NCI-H82 treated with DMSO at 0.1 percent for 48 hours (cell line): Measurements from ENCODE around the gene GREB1L.

Source experiments
- DNase-seq: peaks from one replicate; lab custom pipeline; 2025; ENCODE audit not compliant: unreplicated experiment; lab: John Stamatoyannopoulos, UW

The GREB1L gene

GRCh38 chr18:21557607-21558253 lies 315.7 kb downstream of the GREB1L start:
- no peak for DNase-seq

GRCh38 chr18:21559195-21559594 lies 317.2 kb downstream of the GREB1L start:
- DNase-seq: no peak

- DNase-seq: no peak
Measured at GRCh38 chr18:21571772-21572171, 329.7 kb downstream of the GREB1L start.
